Neural cell (in vitro differentiated cells): ENCODE measurements around the gene NKAIN2. TPM values are rescaled to one million over a fixed set of nuclear protein-coding genes. Genes with fewer than 3 reads are reported as not detected.

ENCODE experiments used
- H2AFZ ChIP-seq: fragments of 200-600, 300-800 bp; sonication (generic), shearing (Covaris generic); 2 replicates; pipeline ENCODE4 v1.6.0; 2014; ENCODE audit warnings: low read depth, mild to moderate bottlenecking, antibody characterized with exemption, low read length, moderate library complexity
- H3F3A ChIP-seq: fragments of 200-600 bp; shearing (Covaris generic); 2 replicates; pipeline ENCODE4 v1.6.1; 2016; ENCODE audit warnings: mild to moderate bottlenecking, moderate library complexity, mixed read lengths, antibody characterized with exemption, low read length; ENCODE audit not compliant: insufficient read depth, poor library complexity, severe bottlenecking
- H3K27ac ChIP-seq: fragments of 200-600, 300-800 bp; sonication (generic), shearing (Covaris generic); 2 replicates; pipeline ENCODE4 v1.5.1; 2014; ENCODE audit warnings: mild to moderate bottlenecking, low read length, moderate library complexity
- H3K27me3 ChIP-seq: fragments of 300-800, 200-600 bp; sonication (generic), shearing (Covaris generic); 2 replicates; pipeline ENCODE4 v1.6.0; 2014; ENCODE audit warnings: mild to moderate bottlenecking, low read depth, low read length, moderate library complexity; ENCODE audit not compliant: insufficient read depth
- H3K36me3 ChIP-seq: fragments of 300-800, 200-600 bp; sonication (generic), shearing (Covaris generic); 2 replicates; pipeline ENCODE4 v1.5.1; 2014; ENCODE audit warnings: mild to moderate bottlenecking, antibody characterized with exemption, low read length, moderate library complexity; ENCODE audit not compliant: insufficient read depth
- H3K4me2 ChIP-seq: fragments of 300-800, 200-600 bp; sonication (generic), shearing (Covaris generic); 2 replicates; pipeline ENCODE4 v1.6.0; 2014; ENCODE audit warnings: mild to moderate bottlenecking, low read length
- H3K4me3 ChIP-seq: fragments of 300-800, 200-600 bp; sonication (generic), shearing (Covaris generic); 2 replicates; pipeline ENCODE4 v1.5.1; 2014; ENCODE audit warnings: mild to moderate bottlenecking, low read length, moderate library complexity
- H3K79me2 ChIP-seq: fragments of 200-600 bp; shearing (Covaris generic); replicated peaks from 2 replicates; pipeline ENCODE4 v1.6.0; 2014; ENCODE audit warnings: mild to moderate bottlenecking, low read length, moderate library complexity; ENCODE audit not compliant: insufficient read depth
- H3K9ac ChIP-seq: fragments of 300-800, 200-600 bp; sonication (generic), shearing (Covaris generic); 2 replicates; pipeline ENCODE4 v1.6.1; 2016; ENCODE audit warnings: mild to moderate bottlenecking, low read length, mixed read lengths
- H3K9me2 ChIP-seq: fragments of 200-600 bp; shearing (Covaris generic); 2 replicates; pipeline ENCODE4 v1.6.1; 2016; ENCODE audit warnings: mild to moderate bottlenecking, low read length, mixed read lengths; ENCODE audit not compliant: insufficient read depth
- H3K9me3 ChIP-seq: fragments of 200-600, 300-800 bp; sonication (generic), shearing (Covaris generic); 2 replicates; pipeline ENCODE4 v1.6.1; 2016; ENCODE audit warnings: mild to moderate bottlenecking, mixed run types, low read length, moderate library complexity, mixed read lengths
- H4K20me1 ChIP-seq: fragments of 200-600 bp; shearing (Covaris generic); 2 replicates; pipeline ENCODE4 v1.6.1; 2016; ENCODE audit warnings: mild to moderate bottlenecking, mixed run types; ENCODE audit not compliant: insufficient read depth
- CTCF ChIP-seq: fragments of 450-650 bp; IDR thresholded peaks from 2 replicates; pipeline ENCODE4 v1.5.1; 2014; ENCODE audit warnings: antibody characterized with exemption, mild to moderate bottlenecking, moderate library complexity; ENCODE audit not compliant: poor library complexity, severe bottlenecking
- EP300 ChIP-seq: fragments of 450-650 bp; conservative IDR thresholded peaks from 2 replicates; pipeline ENCODE4 v1.6.1; 2014; ENCODE audit warnings: antibody characterized with exemption, mild to moderate bottlenecking, moderate library complexity; ENCODE audit not compliant: poor library complexity, severe bottlenecking
- EZH2 ChIP-seq: fragments of 200-600, 300-800 bp; shearing (Covaris generic), sonication (generic); IDR thresholded peaks from 2 replicates; pipeline ENCODE4 v1.6.1; 2014; ENCODE audit warnings: antibody characterized with exemption, low read length, borderline replicate concordance, mild to moderate bottlenecking; ENCODE audit not compliant: insufficient read depth, poor library complexity, severe bottlenecking
- MXI1 ChIP-seq: fragments of 450-650 bp; conservative IDR thresholded peaks from 2 replicates; pipeline ENCODE4 v1.6.1; 2014; ENCODE audit warnings: antibody characterized with exemption, mild to moderate bottlenecking; ENCODE audit not compliant: poor library complexity, severe bottlenecking
- POLR2AphosphoS5 ChIP-seq: IDR thresholded peaks from 2 replicates; pipeline ENCODE4 v1.6.1; 2012
- RAD21 ChIP-seq: fragments of 450-650 bp; conservative IDR thresholded peaks from 2 replicates; pipeline ENCODE4 v1.6.1; 2014; ENCODE audit warnings: antibody characterized with exemption, mild to moderate bottlenecking, moderate library complexity
- SMC3 ChIP-seq: fragments of 450-650 bp; conservative IDR thresholded peaks from 2 replicates; pipeline ENCODE4 v1.6.1; 2014; ENCODE audit warnings: antibody characterized with exemption, mild to moderate bottlenecking, moderate library complexity; ENCODE audit not compliant: poor library complexity
- TAF1 ChIP-seq: IDR thresholded peaks from 2 replicates; pipeline ENCODE4 v1.6.1; 2012; ENCODE audit warnings: low read depth
- polyA plus RNA-seq: library from polyadenylated mRNA; depleted of rRNA; stranded (reverse); fragments of >200 nt; gene quantifications from 2 replicates; pipeline ENCODE4 v1.2.3, GENCODE V29; 2014
- TF ChIP-seq, protein P1 (sequence below): IDR thresholded peaks from 2 replicates; pipeline ENCODE4 v1.6.1; 2012; ENCODE audit warnings: borderline replicate concordance

NKAIN2 gene
- polyA plus RNA-seq, 1 donor from 2014 or later: 23.2 TPM

DNA sequence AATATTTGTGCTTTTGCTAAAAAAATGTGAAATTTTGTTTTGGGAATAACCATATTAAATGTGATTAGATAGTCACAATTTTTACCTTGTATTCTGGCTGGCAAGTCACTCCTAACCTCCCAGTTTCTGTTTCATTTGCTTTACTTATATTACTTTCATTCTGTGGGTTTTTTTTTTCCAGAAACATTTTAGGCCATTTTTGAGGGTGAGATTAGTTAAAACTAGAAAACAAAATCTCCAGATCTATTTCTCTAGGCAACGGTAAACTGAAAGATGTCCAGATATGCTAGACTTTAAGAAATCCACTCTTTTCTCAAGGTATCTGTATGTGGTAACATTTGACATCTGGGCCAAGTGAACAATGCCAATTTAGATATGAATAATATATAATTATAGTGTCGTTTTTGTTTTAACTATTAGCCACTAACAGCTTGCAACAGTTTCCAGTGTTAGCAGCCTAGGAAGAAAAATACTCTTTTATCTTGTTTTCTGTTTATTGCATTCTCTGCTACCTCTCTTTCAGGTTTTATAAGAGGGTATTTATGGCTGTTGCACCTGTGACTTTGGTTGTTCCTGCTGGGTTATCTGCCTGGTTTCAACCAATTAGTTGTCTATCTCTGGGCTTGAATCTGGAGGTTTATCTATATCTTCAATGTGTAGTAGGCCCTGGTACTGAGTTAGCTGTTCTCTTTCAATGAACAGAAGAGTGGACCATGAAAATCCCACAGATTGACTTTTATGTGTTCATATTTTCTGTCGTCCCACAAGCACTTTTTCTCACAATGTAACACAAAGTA lies 260.9 kb downstream of the NKAIN2 start:
- H2AFZ ChIP-seq: no peak overlapping the region
- no peaks in the 10 kb centered on the region for H3F3A ChIP-seq
- no peaks in the 10 kb centered on the region for H3K9me2 ChIP-seq
- H4K20me1 ChIP-seq: no peaks in the 10 kb centered on the region
- no peaks in the 10 kb centered on the region for H3K27me3 ChIP-seq
- no peaks in the 10 kb centered on the region for H3K79me2 ChIP-seq
- no peak overlapping the region for H3K27ac ChIP-seq
- H3K4me2 ChIP-seq: no peak overlapping the region
- no peaks in the 10 kb centered on the region for H3K36me3 ChIP-seq
- H3K4me3 ChIP-seq: no peak overlapping the region
- no peaks in the 10 kb centered on the region for H3K9me3 ChIP-seq
- TF ChIP-seq RAD21: no peak
- no peak overlapping the region for H3K9ac ChIP-seq

- no peaks in the 10 kb centered on the region for H3K79me2 ChIP-seq
- no peaks in the 10 kb centered on the region for H3K27me3 ChIP-seq
- H3K4me2 ChIP-seq: no peak overlapping the region
- H4K20me1 ChIP-seq: no peaks in the 10 kb centered on the region
- no peak overlapping the region for H2AFZ ChIP-seq
- no peak overlapping the region for H3K4me3 ChIP-seq
- H3K27ac ChIP-seq: no peak overlapping the region
- H3K9ac ChIP-seq: no peak overlapping the region
- no peaks in the 10 kb centered on the region for H3K9me3 ChIP-seq
- no peaks in the 10 kb centered on the region for H3F3A ChIP-seq
- H3K9me2 ChIP-seq: no peaks in the 10 kb centered on the region
- no peaks in the 10 kb centered on the region for H3K36me3 ChIP-seq
- TF ChIP-seq POLR2AphosphoS5: no peak
- TF ChIP-seq EP300: no peak
- no peak for TF ChIP-seq CTCF
- no peak for TF ChIP-seq RAD21
- TF ChIP-seq TAF1: no peak
Measured at GRCh38 chr6:124066269-124066668, 262.6 kb downstream of the NKAIN2 start.

- Histone ChIP-seq H3K4me2 (no peak overlapping the region), H3K79me2 (no peaks in the 10 kb centered on the region), H3K27me3 (no peaks in the 10 kb centered on the region), H3F3A (no peaks in the 10 kb centered on the region), H3K9ac (no peak overlapping the region), H2AFZ (no peak overlapping the region), H3K9me2 (no peaks in the 10 kb centered on the region), H3K9me3 (no peaks in the 10 kb centered on the region), H3K36me3 (no peaks in the 10 kb centered on the region), H4K20me1 (no peaks in the 10 kb centered on the region), H3K4me3 (no peak overlapping the region), H3K27ac (no peak overlapping the region)
- no peak for TF ChIP-seq RAD21
- no peak for TF ChIP-seq CTCF
- no peak for TF ChIP-seq EP300
- TF ChIP-seq POLR2AphosphoS5: no peak
- TF ChIP-seq SMC3: no peak
- TF ChIP-seq EZH2: no peak
- no peak for TF ChIP-seq TAF1
- TF ChIP-seq MXI1: no peak
- TF ChIP-seq, protein P1, sequence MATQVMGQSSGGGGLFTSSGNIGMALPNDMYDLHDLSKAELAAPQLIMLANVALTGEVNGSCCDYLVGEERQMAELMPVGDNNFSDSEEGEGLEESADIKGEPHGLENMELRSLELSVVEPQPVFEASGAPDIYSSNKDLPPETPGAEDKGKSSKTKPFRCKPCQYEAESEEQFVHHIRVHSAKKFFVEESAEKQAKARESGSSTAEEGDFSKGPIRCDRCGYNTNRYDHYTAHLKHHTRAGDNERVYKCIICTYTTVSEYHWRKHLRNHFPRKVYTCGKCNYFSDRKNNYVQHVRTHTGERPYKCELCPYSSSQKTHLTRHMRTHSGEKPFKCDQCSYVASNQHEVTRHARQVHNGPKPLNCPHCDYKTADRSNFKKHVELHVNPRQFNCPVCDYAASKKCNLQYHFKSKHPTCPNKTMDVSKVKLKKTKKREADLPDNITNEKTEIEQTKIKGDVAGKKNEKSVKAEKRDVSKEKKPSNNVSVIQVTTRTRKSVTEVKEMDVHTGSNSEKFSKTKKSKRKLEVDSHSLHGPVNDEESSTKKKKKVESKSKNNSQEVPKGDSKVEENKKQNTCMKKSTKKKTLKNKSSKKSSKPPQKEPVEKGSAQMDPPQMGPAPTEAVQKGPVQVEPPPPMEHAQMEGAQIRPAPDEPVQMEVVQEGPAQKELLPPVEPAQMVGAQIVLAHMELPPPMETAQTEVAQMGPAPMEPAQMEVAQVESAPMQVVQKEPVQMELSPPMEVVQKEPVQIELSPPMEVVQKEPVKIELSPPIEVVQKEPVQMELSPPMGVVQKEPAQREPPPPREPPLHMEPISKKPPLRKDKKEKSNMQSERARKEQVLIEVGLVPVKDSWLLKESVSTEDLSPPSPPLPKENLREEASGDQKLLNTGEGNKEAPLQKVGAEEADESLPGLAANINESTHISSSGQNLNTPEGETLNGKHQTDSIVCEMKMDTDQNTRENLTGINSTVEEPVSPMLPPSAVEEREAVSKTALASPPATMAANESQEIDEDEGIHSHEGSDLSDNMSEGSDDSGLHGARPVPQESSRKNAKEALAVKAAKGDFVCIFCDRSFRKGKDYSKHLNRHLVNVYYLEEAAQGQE: no peak
Measured at GRCh38 chr6:124066946-124067552, 263.4 kb downstream of the NKAIN2 start.
